Loucy (cell line): ENCODE results near the gene CTNND2.

ENCODE experiments used
- H2AFZ ChIP-seq: fragments of 200-600 bp; sonication (generic); 2 replicates; pipeline ENCODE4 v1.6.0; 2016; ENCODE audit warnings: antibody characterized with exemption, mild to moderate bottlenecking, low read length, moderate library complexity
- H3F3A ChIP-seq: fragments of 200-600 bp; 2 replicates; pipeline ENCODE4 v1.6.0; 2016; ENCODE audit warnings: antibody characterized with exemption, low read depth, mild to moderate bottlenecking
- H3K27me3 ChIP-seq: fragments of 200-600 bp; sonication (generic); 2 replicates; pipeline ENCODE4 v1.6.1; 2014; ENCODE audit warnings: low read length, mild to moderate bottlenecking; ENCODE audit not compliant: insufficient read depth, poor library complexity, severe bottlenecking
- H3K36me3 ChIP-seq: fragments of 200-600 bp; sonication (generic); 2 replicates; pipeline ENCODE4 v1.6.1; 2016; ENCODE audit warnings: low read length; ENCODE audit not compliant: insufficient read depth
- H3K4me1 ChIP-seq: fragments of 200-600 bp; sonication (generic); 2 replicates; pipeline ENCODE4 v1.5.1; 2014; ENCODE audit warnings: low read length, mild to moderate bottlenecking; ENCODE audit not compliant: insufficient read depth, poor library complexity, severe bottlenecking
- H3K4me2 ChIP-seq: fragments of 200-600 bp; sonication (generic); 2 replicates; pipeline ENCODE4 v1.6.0; 2014; ENCODE audit warnings: antibody characterized with exemption, low read length, low read depth, mild to moderate bottlenecking; ENCODE audit not compliant: poor library complexity, severe bottlenecking
- H3K4me3 ChIP-seq: fragments of 200-600 bp; sonication (generic); 2 replicates; pipeline ENCODE4 v1.5.1; 2014; ENCODE audit warnings: low read length, mild to moderate bottlenecking, mixed read lengths; ENCODE audit not compliant: poor library complexity, severe bottlenecking
- H3K79me2 ChIP-seq: fragments of 200-600 bp; sonication (generic); 2 replicates; pipeline ENCODE4 v1.6.1; 2014; ENCODE audit warnings: low read length; ENCODE audit not compliant: insufficient read depth
- H3K9ac ChIP-seq: fragments of 200-600 bp; sonication (generic); 2 replicates; pipeline ENCODE4 v1.6.0; 2014; ENCODE audit warnings: mild to moderate bottlenecking, low read depth, low read length, moderate library complexity; ENCODE audit not compliant: poor library complexity, severe bottlenecking
- H3K9me2 ChIP-seq: fragments of 200-600 bp; sonication (generic); replicated peaks from 2 replicates; pipeline ENCODE4 v1.6.1; 2016; ENCODE audit warnings: low read depth, low read length, mixed read lengths
- H3K9me3 ChIP-seq: fragments of 200-600 bp; sonication (generic); 2 replicates; pipeline ENCODE4 v1.6.1; 2014; ENCODE audit warnings: mild to moderate bottlenecking, antibody characterized with exemption, low read length, low read depth; ENCODE audit not compliant: insufficient read depth
- H4K20me1 ChIP-seq: fragments of 200-600 bp; sonication (generic); 2 replicates; pipeline ENCODE4 v1.6.0; 2014; ENCODE audit warnings: antibody characterized with exemption, low read length, mild to moderate bottlenecking; ENCODE audit not compliant: insufficient read depth, poor library complexity, severe bottlenecking
- CTCF ChIP-seq: fragments of 200-600 bp; sonication (generic); conservative IDR thresholded peaks from 2 replicates; pipeline ENCODE4 v1.5.1; 2014; ENCODE audit warnings: mild to moderate bottlenecking, antibody characterized with exemption, low read length
- EZH2phosphoT487 ChIP-seq: fragments of 200-600 bp; IDR thresholded peaks from 2 replicates; pipeline ENCODE4 v1.6.1; 2018; ENCODE audit warnings: antibody characterized with exemption, mild to moderate bottlenecking, moderate library complexity, borderline replicate concordance

Gene CTNND2

GRCh38 chr5:11166923-11167322 lies 737.3 kb downstream of the CTNND2 start:
- Histone ChIP-seq H3K9me2 (no peaks in the 10 kb centered on the region), H3K4me1 (peaks cover 14% of the 10 kb centered on the region), H3K36me3 (no peaks in the 10 kb centered on the region), H4K20me1 (no peaks in the 10 kb centered on the region), H3F3A (no peaks in the 10 kb centered on the region), H3K27me3 (no peaks in the 10 kb centered on the region), H3K4me3 (no peak overlapping the region), H2AFZ (no peak overlapping the region), H3K79me2 (no peaks in the 10 kb centered on the region), H3K9ac (no peak overlapping the region), H3K4me2 (no peak overlapping the region), H3K9me3 (no peaks in the 10 kb centered on the region)
- TF ChIP-seq CTCF (no peak), EZH2phosphoT487 (no peak)

GRCh38 chr5:11164531-11165294 lies 739.5 kb downstream of the CTNND2 start:
- H3K79me2 ChIP-seq: no peaks in the 10 kb centered on the region
- no peak overlapping the region for H3K4me2 ChIP-seq
- H3K9ac ChIP-seq: no peak overlapping the region
- no peaks in the 10 kb centered on the region for H3F3A ChIP-seq
- no peaks in the 10 kb centered on the region for H4K20me1 ChIP-seq
- H3K4me1 ChIP-seq: peaks cover 6% of the 10 kb centered on the region
- H3K27me3 ChIP-seq: no peaks in the 10 kb centered on the region
- H3K36me3 ChIP-seq: no peaks in the 10 kb centered on the region
- H2AFZ ChIP-seq: no peak overlapping the region
- no peak overlapping the region for H3K4me3 ChIP-seq
- no peak for TF ChIP-seq CTCF
- no peak for TF ChIP-seq EZH2phosphoT487
- no peaks in the 10 kb centered on the region for H3K9me2 ChIP-seq
- no peaks in the 10 kb centered on the region for H3K9me3 ChIP-seq

GRCh38 chr5:11157132-11157531 lies 747.1 kb downstream of the CTNND2 start:
- Histone ChIP-seq H3K4me1 (peaks cover 6% of the 10 kb centered on the region), H2AFZ (no peak overlapping the region; the same call in 1 of the 2 replicates), H3K9ac (no peak overlapping the region), H4K20me1 (no peaks in the 10 kb centered on the region), H3K4me2 (no peak overlapping the region), H3K9me2 (no peaks in the 10 kb centered on the region), H3K4me3 (no peak overlapping the region), H3K36me3 (no peaks in the 10 kb centered on the region), H3F3A (no peaks in the 10 kb centered on the region), H3K79me2 (no peaks in the 10 kb centered on the region), H3K9me3 (no peaks in the 10 kb centered on the region), H3K27me3 (no peaks in the 10 kb centered on the region)
- TF ChIP-seq EZH2phosphoT487: no peak
- no peak; the same call in 1 of the 2 replicates for TF ChIP-seq CTCF
